Endometrium (tissue), 2 donors: ENCODE results near the gene GBF1.
"Not testable (repeated sequence)": the region's sequence is repeated elsewhere in the genome, so short reads cannot be mapped to it uniquely, and the experiment has no call there.

Experiments
- FAIRE-seq: peaks from 2 replicates; lab custom pipeline; 2012; peaks lifted over from hg19 to GRCh38; lab: Jason Lieb, UNC
- donor health status: control.
- donor health status: control.

Gene GBF1

DNA sequence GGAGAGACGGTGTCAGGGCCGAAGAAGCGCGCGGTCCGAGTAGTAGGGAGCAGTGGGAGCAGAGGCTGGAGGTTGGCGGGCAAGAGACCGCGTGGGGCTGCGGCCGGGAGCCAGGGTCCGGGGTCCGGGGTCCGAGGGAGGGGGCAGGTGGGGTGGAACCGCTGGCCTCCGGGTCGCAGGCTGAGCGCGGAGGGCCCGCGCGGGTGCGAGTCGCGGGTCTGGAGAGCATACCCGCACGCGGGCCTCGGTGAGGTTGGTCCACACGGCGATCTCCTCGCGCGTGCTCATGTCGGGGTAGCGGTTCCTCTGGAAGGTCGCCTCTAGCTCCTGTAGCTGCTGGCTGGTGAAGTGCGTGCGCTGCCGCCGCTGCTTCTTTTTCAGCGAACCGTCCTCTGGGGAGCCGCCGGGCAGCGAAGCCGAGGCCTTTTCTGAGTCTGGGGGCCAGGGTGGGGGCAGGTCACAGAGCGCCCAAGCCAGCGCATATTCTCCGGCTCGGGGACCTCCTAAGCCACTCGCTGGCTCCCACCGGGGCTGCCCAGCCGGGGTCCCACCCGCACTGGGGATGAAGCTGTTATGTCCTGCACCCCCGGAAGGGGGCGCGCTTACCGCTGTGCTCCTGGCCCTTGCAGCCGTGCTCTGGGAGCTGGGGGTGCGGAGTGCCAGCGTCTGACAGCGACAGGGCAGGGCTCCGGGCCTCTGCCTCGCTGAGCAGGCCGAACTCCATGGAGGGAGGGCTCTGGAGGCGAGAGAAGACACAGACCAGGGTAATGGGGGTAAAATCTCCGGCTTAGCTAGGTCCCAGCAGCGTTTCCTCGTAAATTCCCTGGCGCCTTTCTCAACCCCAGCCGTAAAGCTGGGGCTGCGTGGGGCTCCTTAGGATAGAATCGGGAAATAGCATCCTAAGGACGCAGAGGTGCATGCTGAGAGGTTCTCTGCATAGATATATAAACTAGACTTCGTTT lies 13.7 kb upstream of the GBF1 start:
- no peak for FAIRE-seq

DNA sequence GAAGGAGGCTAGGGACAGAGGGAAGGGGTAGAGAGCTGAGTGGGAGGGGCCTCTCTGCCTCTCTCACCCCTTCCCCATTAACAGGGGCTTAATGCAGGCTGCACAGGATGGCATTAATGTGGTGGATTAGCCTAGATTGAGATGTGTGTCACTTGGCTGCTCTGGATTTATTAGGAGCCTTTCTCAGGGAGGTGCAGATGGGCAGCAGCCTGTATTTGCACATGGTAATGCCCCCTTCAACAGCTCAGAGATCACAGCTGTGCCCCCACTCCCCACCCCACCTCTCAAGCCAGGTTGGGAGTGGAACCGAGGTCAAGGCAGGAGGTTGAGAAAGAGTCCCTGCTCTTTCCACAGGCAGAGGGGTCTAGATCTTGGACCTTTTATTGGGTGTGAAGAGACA lies 11.3 kb upstream of the GBF1 start:
- no peak for FAIRE-seq

DNA sequence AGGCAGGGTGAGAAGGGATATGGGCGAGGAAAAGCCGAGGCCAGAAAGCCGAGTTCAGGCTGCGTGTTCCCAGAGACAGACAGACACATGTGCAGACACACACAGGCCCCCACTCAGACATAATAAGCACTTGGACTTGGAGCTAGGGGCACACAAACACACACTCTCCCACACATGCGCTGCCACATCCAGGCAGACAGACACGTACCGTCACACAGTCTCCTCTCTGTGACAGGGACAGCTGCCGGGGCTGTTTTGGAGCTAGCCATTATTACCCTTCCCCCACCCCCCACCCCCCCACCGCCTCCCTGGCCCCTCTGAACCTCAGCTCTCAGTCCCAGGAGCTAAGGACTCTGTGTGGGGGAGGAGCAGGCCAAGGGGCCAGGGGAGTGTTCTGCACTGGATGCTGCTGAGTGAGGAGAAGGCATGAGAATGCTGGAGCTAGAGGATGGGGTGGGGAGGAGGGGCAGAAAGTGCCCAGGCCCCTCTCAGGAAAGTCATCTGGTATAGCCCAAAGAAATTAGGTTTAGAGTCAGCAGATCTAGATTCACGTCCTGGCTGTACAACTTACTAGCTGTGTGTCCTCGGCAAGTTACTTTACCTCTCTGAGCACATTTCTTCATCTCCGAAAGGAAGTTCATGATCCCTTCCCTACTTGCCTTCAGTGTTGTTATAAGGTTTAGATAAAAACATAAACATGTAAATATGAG lies 10.3 kb upstream of the GBF1 start:
- no peak for FAIRE-seq

DNA sequence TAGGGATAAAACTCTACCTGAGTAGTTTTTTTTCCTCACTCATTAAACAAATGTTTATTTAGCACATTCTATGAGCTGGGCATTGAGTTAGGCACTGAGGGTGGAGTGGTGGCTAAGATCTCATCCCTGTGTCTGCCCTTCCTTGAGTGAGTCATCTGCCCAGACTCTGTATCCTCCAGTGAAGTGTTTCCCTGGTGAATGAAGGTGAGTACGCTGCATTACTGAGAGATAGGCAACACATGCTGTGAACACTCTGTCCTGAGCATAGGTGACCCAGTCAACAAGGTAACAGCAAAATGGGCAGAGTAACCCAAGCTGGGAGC lies 9.8 kb upstream of the GBF1 start:
- FAIRE-seq = no peak

DNA sequence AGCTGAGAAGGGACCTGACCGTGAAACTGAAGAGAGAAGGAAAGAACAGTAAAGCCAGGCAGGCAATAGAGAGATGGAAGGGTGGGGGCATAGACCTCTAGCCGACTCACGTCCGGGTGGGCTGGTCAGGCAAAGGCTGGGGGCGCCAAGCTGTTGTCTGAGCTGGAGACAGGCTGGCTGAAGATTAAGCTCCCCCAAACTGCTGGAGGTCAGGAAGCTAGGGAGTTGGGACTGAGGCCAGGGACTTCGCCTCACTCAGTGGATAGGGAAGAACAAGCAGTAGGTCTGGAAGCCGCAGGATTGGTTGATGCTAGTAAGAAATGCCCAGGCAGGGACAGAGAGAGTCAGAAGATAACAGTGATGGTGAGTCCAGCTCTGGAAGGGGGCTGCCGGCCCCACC lies 9.3 kb upstream of the GBF1 start:
- no peak for FAIRE-seq

DNA sequence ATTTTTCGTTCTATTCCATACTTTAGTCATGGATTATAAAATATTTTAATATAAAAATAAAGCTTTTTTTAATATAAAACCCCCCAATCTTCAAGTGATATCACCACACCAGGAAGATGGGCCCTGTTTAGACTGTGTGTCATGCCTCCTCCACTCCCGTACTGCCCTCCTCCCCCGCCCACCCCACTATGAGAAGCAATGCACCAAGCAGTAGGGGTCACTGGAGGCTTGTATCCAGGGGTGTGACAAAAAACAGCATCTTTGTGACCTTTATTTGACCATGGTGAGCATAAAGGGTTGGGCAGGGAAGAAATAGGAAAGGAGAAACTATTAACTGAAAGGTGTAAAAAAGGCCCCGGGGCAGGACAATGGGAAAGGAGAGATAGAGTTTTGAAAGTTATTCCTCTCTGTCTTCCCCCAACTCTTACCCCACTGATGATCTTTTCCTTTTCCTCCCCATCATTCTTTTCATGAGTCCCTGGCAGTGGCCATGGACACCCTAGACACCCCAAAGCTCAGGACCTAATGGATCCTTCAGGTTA lies 7.5 kb upstream of the GBF1 start:
- no peak for FAIRE-seq

DNA sequence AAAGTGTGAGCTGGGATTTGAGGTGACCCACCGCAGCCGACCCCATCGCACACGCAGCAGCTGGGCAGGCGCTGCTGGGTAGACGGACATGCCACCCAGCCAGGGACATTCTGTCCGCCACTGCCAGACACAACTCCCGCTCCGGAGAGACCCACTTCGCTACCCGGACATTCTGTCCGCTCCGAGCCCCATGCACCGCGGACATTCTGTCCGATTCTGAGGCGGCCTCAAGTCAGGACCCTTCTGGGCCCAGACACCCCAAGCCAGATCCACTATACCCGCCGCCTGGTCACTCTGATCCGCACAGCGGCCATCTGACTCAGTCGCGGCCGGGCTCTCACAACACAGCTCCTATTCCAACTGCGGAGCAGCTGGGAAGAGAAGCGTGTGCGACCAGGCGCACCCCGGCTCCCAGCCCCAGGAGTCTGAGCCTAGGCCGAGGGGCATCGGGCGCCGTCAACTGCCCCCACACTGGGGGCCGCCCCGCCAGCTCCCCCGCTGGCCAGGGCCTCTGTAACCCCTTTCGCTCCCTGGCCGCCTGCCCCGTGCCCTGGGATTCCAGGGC lies 4.8 kb upstream of the GBF1 start:
- FAIRE-seq = no peak

DNA sequence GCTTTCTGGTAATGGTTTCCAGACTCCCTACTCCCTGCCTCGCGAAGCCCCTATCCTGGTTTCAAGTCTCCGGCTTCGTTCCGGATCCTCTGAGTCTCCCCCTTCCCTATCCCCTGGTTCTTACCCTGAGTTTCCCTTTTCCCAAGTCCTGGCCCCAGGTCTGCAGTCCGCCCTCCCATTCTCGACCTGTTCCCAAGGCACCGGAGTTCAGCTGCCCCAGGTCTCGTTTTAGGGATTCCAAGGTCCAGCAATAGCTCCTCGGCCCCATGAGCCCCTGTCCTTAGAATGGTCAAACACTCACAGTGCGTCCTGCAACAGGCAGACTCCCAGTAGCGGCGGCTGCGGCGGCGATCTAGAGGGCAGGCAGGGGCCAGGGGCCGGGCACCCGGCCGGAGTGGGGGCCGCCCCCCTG lies 4.3 kb upstream of the GBF1 start:
- no peak for FAIRE-seq

DNA sequence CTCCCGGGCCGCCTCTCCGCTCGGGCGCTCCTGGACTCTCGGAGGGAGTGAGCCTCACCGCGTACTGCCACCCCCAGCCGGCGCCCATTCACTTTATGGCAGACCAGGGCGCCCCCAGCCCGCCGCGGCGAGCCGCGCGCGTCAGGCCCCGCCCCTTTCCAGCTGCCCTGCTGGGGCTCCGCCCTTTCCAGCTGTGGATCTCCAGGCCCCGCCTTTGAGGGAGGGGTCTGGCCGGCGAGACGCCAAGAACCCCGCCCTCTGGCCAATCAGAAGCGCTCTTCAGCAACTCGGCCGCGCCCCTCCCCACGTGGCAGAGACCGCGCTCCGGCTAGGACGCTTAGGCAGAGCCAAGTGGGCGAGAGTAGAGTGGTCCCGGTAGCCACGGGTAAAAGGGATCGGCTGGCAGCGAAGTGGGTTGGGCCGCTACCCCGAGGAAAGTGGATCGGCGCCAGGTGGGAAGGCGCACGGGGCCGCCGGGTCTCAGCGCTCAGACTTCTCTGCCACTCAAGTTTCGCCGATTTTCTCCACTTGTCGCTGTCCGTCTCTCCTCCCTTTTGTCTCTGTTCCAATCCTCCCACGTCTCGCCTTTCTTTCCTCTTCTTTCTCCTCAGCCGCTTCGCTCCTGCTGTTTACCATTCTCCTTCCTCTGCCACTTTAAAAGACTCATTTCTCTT lies 3.8 kb upstream of the GBF1 start, which contains the start of gene PITX3:
Gene PITX3 (minus strand): TSS at position 69 of the 674 bp plus-strand sequence. CDS start 9,432 bp downstream, outside the sequence.
- FAIRE-seq = no peak

DNA sequence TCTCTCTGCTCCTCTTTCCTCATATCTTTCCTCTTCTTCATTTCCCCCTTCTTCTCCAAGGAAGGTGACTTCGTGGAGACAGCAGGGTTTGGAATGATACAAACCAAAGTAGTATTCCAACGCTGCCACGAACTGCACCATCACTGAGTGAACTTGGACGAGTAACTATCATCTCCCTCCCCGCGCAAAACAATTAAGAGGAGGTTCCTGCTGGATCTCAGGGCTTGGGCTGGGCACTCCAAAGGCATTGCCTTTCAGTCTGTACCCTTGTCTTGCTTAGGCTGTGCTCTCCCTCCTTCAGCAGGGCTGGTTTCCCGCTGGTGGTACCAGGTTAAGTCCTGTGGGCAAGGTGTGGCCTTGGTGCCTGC lies 3.2 kb upstream of the GBF1 start:
- no peak for FAIRE-seq

DNA sequence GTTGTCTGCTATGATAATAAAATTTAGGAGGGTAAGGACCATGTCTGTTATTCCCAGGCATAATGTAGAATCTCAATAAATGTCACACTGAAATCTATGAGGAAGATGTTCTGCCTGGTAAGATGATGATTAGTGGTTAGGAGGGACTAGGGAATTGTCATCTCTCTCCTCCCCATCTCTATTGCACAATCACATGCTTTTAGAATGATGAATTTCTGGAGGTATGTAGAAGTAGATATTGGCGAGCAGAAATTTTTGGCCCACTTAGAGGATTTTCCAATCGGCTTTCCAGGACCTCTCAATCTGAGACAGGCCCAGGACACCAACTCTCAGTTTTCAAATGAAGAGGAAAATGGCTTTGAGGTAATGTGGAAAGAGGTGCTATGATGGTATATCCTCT lies 2.0 kb upstream of the GBF1 start:
- no peak for FAIRE-seq

DNA sequence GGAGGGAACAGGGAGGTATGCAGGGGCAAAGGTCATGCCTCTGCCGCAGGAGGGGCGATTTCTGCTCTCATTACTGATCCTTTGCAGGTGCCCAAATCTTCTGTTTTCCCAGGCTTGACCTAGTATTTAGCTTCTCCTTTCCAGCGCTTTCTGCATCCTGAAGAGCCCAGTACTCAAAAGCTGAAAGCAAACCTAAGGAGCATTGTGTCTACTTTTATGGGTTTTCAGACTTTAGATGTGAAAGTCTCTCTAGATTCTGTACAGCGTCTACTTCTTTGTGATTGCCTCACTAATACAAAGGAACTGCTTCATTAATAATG lies 560 bp downstream of the GBF1 start:
- FAIRE-seq = no peak

DNA sequence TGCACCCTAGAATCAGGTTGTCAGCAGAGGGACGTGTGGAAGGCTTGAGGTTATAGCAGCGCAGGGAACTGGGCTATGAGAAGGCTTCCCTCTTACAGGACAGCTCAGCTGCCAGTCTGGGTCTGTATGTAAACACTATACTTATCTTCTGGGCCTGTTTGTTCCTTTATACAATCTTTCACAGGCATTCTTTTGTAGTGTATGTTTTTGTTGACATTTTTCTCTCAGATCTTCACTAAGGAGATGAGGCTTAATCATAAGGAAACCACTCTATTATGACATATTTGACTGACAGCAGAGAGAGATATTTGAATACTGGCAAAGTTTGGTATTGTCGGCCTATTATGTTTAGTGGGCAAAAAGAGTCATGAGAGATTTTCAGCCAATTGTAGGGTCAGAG lies 929 bp downstream of the GBF1 start:
- FAIRE-seq = no peak

DNA sequence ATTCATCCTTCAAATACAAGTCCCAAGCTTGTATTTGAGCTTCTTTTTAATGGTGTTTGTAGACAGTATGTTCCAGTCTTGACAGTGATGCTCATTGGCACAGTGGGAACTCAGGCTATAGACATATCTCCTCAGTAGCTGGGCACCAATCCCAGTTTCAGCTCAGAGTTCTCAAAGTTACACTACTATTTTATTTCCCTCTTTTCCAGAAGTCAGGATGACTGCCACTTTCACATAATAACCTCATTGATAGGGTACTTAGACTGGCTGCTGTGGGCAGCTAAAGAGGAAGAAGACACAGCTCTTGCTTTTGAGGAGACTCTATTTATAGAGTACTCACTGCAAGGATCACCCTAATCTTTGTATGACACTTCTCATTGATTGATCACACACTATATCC lies 2.4 kb downstream of the GBF1 start:
- no peak for FAIRE-seq

DNA sequence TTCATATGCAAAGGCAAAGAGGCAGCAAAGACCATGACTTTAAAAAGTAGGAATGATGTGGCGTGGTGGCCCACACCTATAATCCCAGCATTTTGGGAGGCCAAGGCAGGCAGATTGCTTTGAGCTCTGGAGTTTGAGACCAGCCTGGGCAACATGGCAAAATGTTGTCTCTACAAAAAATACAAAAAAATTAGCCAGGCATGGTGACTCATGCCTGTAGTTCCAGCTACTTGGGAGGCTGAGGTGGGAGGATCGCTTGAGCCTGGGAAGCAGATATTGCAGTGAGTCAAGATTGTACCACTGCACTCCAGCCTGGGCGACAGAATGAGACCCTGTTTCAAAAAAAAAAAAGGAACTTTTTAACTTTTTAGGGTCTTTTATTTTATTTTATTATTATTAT lies 7.2 kb downstream of the GBF1 start:
- not testable (repeated sequence) for FAIRE-seq

DNA sequence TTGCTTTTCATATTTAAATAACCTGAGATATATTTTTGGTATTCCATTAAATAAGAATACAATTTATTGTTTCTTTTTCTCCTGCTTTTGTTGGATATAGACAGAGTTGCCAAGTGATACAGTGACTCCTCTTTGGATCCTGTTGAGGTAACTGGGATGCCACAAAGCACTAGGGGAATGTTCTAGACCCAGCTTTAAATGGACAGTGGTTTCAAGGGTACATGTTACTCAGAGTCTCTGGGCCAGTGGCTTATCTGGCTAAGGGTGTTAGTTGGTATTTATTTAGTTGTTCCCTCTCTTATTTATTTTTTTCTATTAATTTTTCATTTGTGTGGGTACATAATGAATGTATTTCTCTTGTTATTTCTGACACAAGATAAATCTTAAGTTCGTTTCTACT lies 9.1 kb downstream of the GBF1 start:
- FAIRE-seq = no peak

DNA sequence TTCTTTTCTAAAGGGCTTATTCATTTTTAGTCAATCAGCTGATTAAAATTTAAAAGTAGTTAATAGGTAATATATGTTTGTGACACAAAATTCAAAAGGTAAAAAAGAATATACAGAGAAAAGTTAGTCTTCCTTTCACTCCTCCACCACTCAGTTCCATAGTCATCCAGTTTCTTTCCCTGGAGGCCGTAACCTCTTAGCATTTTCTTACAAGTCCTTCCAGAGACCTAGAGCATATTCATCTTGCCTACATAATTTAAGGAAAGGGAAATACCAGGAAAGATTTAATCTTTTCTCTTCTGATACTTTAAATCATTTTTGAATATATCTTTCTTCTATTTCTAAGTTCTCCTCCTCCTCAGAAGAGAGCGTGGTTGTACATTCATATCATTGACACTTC lies 10.1 kb downstream of the GBF1 start:
- FAIRE-seq = no peak

DNA sequence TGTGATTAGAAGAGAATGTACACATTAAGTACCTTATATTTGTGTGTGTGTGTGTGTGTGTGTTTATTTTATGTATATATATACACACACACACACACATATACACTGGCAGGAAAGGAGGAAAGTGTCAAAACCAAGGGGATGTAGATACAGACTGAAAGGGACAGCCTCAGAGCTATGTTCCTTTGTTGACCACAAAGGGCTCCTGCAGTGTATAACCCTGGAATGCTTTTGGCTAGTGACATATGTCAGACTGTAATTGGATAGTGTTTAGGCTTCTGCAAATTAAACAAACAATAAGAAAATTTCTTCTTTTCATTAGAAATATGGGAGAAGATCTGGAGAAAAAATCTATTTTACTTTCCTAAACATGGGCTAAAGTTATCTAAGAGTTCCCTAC lies 15.9 kb downstream of the GBF1 start:
- FAIRE-seq = no peak

DNA sequence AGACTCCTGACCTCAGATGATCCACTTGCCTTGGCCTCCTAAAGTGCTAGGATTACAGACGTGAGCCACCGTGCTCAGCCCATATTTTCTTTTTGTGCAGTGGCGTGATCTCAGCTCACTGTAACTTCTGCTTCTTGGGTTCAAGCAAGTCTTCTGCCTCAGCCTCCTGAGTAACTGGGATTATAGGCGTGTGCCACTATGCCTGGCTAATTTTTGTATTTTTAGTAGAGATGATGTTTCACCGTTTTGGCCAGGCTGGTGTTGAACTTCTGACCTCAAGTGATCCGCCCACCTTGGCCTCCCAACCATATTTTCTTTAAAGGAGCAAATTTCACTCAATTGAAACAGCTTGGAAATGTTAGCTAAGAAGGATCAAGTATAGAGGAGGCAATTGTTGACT lies 16.5 kb downstream of the GBF1 start:
- FAIRE-seq = no peak

DNA sequence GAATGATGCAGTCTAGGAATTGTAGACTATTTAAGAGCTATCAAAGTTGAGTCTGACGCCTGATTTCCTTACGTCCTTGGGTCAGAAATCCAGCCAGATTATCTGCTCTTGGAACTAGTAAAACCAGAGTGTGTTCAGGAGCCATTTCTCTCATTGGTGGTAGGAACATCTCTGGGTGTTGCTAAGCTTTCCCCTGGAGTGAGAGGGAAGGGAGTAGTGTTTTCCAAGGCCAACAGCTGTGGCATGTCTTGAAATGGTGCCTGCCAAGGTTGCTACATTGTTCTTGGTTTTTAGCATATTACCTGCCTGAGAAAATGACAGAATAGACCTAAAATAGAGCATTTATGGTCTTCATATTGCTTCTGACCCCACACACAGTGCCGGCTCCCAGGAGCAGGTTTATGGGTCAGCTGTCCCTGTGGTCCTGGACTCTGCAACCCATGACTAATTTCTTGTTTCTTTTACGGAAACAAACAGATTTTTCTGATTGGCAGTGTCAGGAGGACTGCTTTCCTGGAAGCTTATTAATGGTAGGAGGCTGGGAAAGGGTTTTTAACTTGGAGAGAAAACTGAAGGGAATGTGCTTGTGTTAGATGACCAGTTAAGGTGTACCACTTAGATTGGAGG lies 17.5 kb downstream of the GBF1 start:
- no peak for FAIRE-seq

DNA sequence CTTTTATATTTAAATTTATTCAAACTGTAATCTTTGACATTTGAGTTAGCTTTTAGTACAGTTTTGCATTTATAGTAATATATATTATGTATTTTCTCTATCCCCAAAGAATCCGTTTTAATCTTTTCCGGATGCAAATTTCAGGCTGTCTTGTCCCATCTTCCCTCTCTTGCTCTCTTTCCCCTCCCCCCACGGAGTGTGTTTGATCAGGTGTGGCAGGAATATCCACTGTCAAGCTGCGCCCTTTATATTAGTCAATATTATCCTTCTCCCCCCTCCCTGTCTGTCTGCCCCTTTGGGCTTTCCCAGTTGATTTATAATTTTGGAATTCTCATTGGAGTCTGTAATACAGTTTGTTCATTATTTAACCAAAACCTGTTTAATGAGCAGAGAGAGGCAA lies 19.0 kb downstream of the GBF1 start:
- no peak for FAIRE-seq

DNA sequence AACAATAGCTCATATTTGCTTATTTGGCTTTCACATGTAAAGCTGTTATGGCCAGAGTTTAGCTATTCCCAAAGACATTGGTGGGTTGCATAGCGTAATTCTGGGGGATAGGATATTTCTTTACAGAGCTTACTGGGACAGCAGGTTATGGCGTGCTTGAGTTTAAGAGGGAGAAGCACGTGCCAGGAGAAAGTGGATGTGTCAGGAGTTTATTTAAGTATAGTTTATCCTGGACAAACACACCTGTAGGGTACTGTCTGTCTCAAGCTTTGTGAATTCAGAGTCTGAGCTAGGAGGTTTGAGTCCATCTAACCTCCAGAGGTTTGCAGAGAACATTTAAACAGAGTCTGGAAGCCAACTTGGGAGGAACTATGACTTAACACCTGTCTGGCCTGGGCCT lies 21.3 kb downstream of the GBF1 start:
- no peak for FAIRE-seq
